IMR-90 (cell line): ENCODE results near the gene TM7SF2. TPM values are rescaled to one million over a fixed set of nuclear protein-coding genes. Genes with fewer than 3 reads are reported as not detected.
A peak's percentile ranks its signal among the peaks of the same experiment; 100 is the strongest.

Experiments
- ATAC-seq: fragments of 200-7000 bp; cut with Tn5 transposase; 2 replicates; pipeline ENCODE4 v1.9.1; 2020; ENCODE audit warnings: low read depth, mild to moderate bottlenecking, moderate library complexity
- BruUV-seq: library from RNA; stranded (reverse); fragments of 400-500 nt; replicated peaks from 2 replicates; lab custom pipeline; 2021; lab: Mats Ljungman, UMichigan
- CTCF ChIA-PET: fragments of 300-600 bp; formaldehyde crosslinking; extraction: SDS; loops from one replicate; lab custom pipeline; 2021; ENCODE audit warnings: antibody characterized with exemption; lab: Yijun Ruan, JAX
- POLR2A ChIA-PET: fragments of 300-600 bp; sonication (Branson Sonifier 250); formaldehyde crosslinking; loops from one replicate; lab custom pipeline; 2022; ENCODE audit warnings: antibody characterized with exemption; ENCODE audit not compliant: unreplicated experiment; lab: Charles Lee
- DNase-seq: peaks from one replicate; pipeline ENCODE4 v3.0.0; 2013
- H2AFZ ChIP-seq: replicated peaks from 2 replicates; pipeline ENCODE3; 2013; ENCODE audit warnings: low read length, mild to moderate bottlenecking; ENCODE audit not compliant: poor library complexity
- H2AK5ac ChIP-seq: 2 replicates; pipeline ENCODE4 v1.6.1; 2013; ENCODE audit warnings: low read depth, low read length, inconsistent platforms
- H2AK9ac ChIP-seq: replicated peaks from 2 replicates; pipeline ENCODE3; 2013; ENCODE audit warnings: mild to moderate bottlenecking, low read depth, low read length, moderate library complexity; ENCODE audit not compliant: poor library complexity
- H2BK120ac ChIP-seq: 2 replicates; pipeline ENCODE4 v1.6.1; 2013; ENCODE audit warnings: low read depth, low read length, inconsistent platforms
- H2BK15ac ChIP-seq: 3 replicates; pipeline ENCODE4 v1.6.1; 2013; ENCODE audit warnings: low read depth, low read length, inconsistent platforms
- H2BK20ac ChIP-seq: 2 replicates; pipeline ENCODE4 v1.6.1; 2013; ENCODE audit warnings: low read depth, mild to moderate bottlenecking, inconsistent platforms, low read length, moderate library complexity
- H2BK5ac ChIP-seq: 2 replicates; pipeline ENCODE4 v1.6.1; 2013; ENCODE audit warnings: mild to moderate bottlenecking, low read depth, low read length, inconsistent platforms; ENCODE audit not compliant: poor library complexity, severe bottlenecking
- H3K14ac ChIP-seq: replicated peaks from 2 replicates; pipeline ENCODE4 v1.6.1; 2013; ENCODE audit warnings: low read depth, low read length, inconsistent platforms
- H3K18ac ChIP-seq: 2 replicates; pipeline ENCODE4 v1.6.1; 2013; ENCODE audit warnings: low read depth, low read length, control low read depth
- H3K23ac ChIP-seq: 2 replicates; pipeline ENCODE4 v1.6.1; 2013; ENCODE audit warnings: low read depth, low read length, inconsistent platforms
- H3K27ac ChIP-seq: 2 replicates; pipeline ENCODE4 v1.5.1; 2013; ENCODE audit warnings: mild to moderate bottlenecking, control low read depth, low read length; ENCODE audit not compliant: insufficient read depth
- H3K27me3 ChIP-seq: 2 replicates; pipeline ENCODE4 v1.6.1; 2013; ENCODE audit warnings: low read length; ENCODE audit not compliant: control insufficient read depth, insufficient read depth
- H3K36me3 ChIP-seq: 2 replicates; pipeline ENCODE4 v1.6.1; 2013; ENCODE audit warnings: low read length, mixed read lengths; ENCODE audit not compliant: control insufficient read depth, insufficient read depth
- H3K4ac ChIP-seq: 2 replicates; pipeline ENCODE4 v1.6.1; 2013; ENCODE audit warnings: low read depth, low read length, inconsistent platforms
- H3K4me1 ChIP-seq: 2 replicates; pipeline ENCODE4 v1.6.1; 2013; ENCODE audit warnings: low read length, mixed read lengths; ENCODE audit not compliant: control insufficient read depth, insufficient read depth
- H3K4me2 ChIP-seq: 2 replicates; pipeline ENCODE4 v1.6.1; 2013; ENCODE audit warnings: low read depth, mild to moderate bottlenecking, control low read depth, low read length, moderate library complexity
- H3K4me3 ChIP-seq: 2 replicates; pipeline ENCODE4 v1.5.1; 2013; ENCODE audit warnings: low read depth, mild to moderate bottlenecking, control low read depth, low read length, moderate library complexity; ENCODE audit not compliant: insufficient read depth
- H3K56ac ChIP-seq: 2 replicates; pipeline ENCODE4 v1.6.1; 2013; ENCODE audit warnings: low read length, inconsistent platforms; ENCODE audit not compliant: insufficient read depth; ENCODE audit errors: extremely low read depth
- H3K79me1 ChIP-seq, 2 experiments: 2 replicates each; pipeline ENCODE4 v1.6.1; 2013; ENCODE audit warnings: low read length in 2 of 2, inconsistent platforms in 1 of 2, low read depth in 1 of 2
- H3K9ac ChIP-seq: 2 replicates; pipeline ENCODE4 v1.6.1; 2013; ENCODE audit warnings: low read depth, low read length, control low read depth
- H3K9me1 ChIP-seq: 2 replicates; pipeline ENCODE4 v1.6.1; 2013; ENCODE audit warnings: low read length, inconsistent platforms; ENCODE audit not compliant: insufficient read depth
- H3K9me3 ChIP-seq: 2 replicates; pipeline ENCODE4 v1.6.1; 2013; ENCODE audit warnings: low read length; ENCODE audit not compliant: control insufficient read depth, insufficient read depth
- H4K20me1 ChIP-seq: 2 replicates; pipeline ENCODE4 v1.6.1; 2013; ENCODE audit warnings: low read length, inconsistent platforms; ENCODE audit not compliant: insufficient read depth
- H4K5ac ChIP-seq: 2 replicates; pipeline ENCODE4 v1.6.1; 2013; ENCODE audit warnings: mild to moderate bottlenecking, low read depth, low read length, control low read depth
- H4K8ac ChIP-seq, 2 experiments: 2 replicates each; pipeline ENCODE4 v1.6.1; 2013; ENCODE audit warnings: low read depth in 2 of 2, low read length in 2 of 2, control low read depth in 1 of 2, inconsistent platforms in 1 of 2
- H4K91ac ChIP-seq: 2 replicates; pipeline ENCODE4 v1.6.1; 2013; ENCODE audit warnings: low read depth, low read length, inconsistent platforms; ENCODE audit not compliant: insufficient read depth
- RAD21 ChIP-seq: IDR thresholded peaks from 2 replicates; pipeline ENCODE4 v1.6.1; 2012; ENCODE audit warnings: low read length, improper control_type of control experiment
- RFX5 ChIP-seq: IDR thresholded peaks from 2 replicates; pipeline ENCODE4 v1.8.0; 2012; ENCODE audit warnings: low read depth, mild to moderate bottlenecking, low read length, moderate library complexity
- WGBS, 2 experiments: methylation state at CpG; one replicate each; pipeline versions ENCODE4 v1.1.5 to v1.1.7; 2013; ENCODE audit warnings: missing lambda C conversion rate in 2 of 2; ENCODE audit not compliant: insufficient read length in 1 of 2; ENCODE audit errors: extremely low coverage in 2 of 2; 5-methylcytosine and 5-hydroxymethylcytosine counted together
- dilution Hi-C: fragments of 300-500 bp; cut with HindIII; formaldehyde crosslinking; loops from one replicate; pipeline ENCODE4 v1.14.3; 2018; ENCODE audit warnings: low sequenced_read_pairs; ENCODE audit not compliant: unreplicated experiment
- in situ Hi-C: fragments of 300-500 bp; cut with MboI; formaldehyde crosslinking; loops from 3 replicates; pipeline ENCODE4 v1.14.3; 2019; ENCODE audit warnings: low sequenced_read_pairs, inconsistent platforms, mixed read lengths
- intact Hi-C: fragments of 100-400 bp; cut with micrococcal nuclease; formaldehyde crosslinking; loops from 2 replicates; pipeline ENCODE4 v1.10.0; 2022
- polyA plus RNA-seq, 3 experiments: library from polyadenylated mRNA; depleted of rRNA; stranded (reverse); fragments of >200 nt; gene quantifications; 2 replicates each; pipeline ENCODE4 v1.2.3, GENCODE V29; 2012; ENCODE audit warnings: low replicate concordance in 1 of 3
- total RNA-seq: library from RNA; depleted of rRNA; stranded (reverse); fragments of >200 nt; gene quantifications from 2 replicates; pipeline ENCODE4 v1.2.3, GENCODE V29; 2012

Gene TM7SF2
- total and polyA plus RNA-seq, 2 of the 4 experiments (the other 2 are of a cell fraction): 5.7 to 7.6 TPM

- Histone ChIP-seq H3K27ac (no peak overlapping the region), H4K8ac (no peak overlapping the region), H3K4me3 (no peak overlapping the region), H3K36me3 (peaks cover 11% of the 10 kb centered on the region), H2BK20ac (no peak overlapping the region), H2BK120ac (no peak overlapping the region), H3K14ac (no peak overlapping the region), H2AK5ac (no peak overlapping the region), H4K5ac (no peak overlapping the region), H3K4me2 (no peak overlapping the region), H3K56ac (no peak overlapping the region), H3K18ac (no peak overlapping the region), H2AK9ac (peak overlapping the region; percentile 72), H4K91ac (no peak overlapping the region), H3K9ac (no peak overlapping the region), H3K9me1 (0 out of 2 replicates have a peak, but pooled peaks cover 2% of the 10 kb centered on the region), H2BK5ac (no peak overlapping the region), H2BK15ac (no peak overlapping the region), H3K4me1 (peaks cover 14% of the 10 kb centered on the region; the same call in 1 of the 2 replicates), H4K20me1 (peaks cover 11% of the 10 kb centered on the region; the same call in 1 of the 2 replicates), H3K4ac (no peak overlapping the region), H2AFZ (peak overlapping the region; percentile 62), H3K9me3 (no peaks in the 10 kb centered on the region), H3K79me1 (peaks cover 0 to 28% of the 10 kb centered on the region in 2 experiments), H3K27me3 (no peaks in the 10 kb centered on the region), H3K23ac (no peak overlapping the region)
- in situ Hi-C loops (no loop called here), intact Hi-C loops (loop anchor here (2.0 to 5.0 kb wide), 2 partner anchors 141 to 264 kb away; no protein-coding TSS in a partner anchor), dilution Hi-C loops (no loop called here)
- ATAC-seq: no peak
- DNase-seq: no peak
- POLR2A ChIA-PET: interaction anchor here (0.6 to 1.0 kb wide), 2 partner anchors 11 to 12 kb away, joined by 3 to 5 read pairs; partner anchors contain the start of genes FAU and MRPL49
- BruUV-seq: no TSS peak
- 64% methylated on average over 20 of the region's 31 CpGs; no CpG with 5 or more reads in 1 of the 2 experiments for WGBS, 2 experiments
- CTCF ChIA-PET: interaction anchor here (1.3 to 3.5 kb wide), 2 partner anchors 9 to 13 kb away, joined by 5 to 15 read pairs; no protein-coding TSS in a partner anchor
- TF ChIP-seq RFX5 (no peak), RAD21 (no peak)
Observed at GRCh38 chr11:65111159-65111743, 421 bp upstream of the TM7SF2 start.
